Breast epithelium (tissue), 3 donors: Measurements from ENCODE around the gene MACROD2.

Source experiments
- CTCF ChIP-seq, 3 donors: fragments of 450-650 bp; IDR thresholded peaks; one replicate each; pipeline ENCODE4 v1.5.1; 2016 to 2017; ENCODE audit warnings: antibody characterized with exemption in 3 of 3, mild to moderate bottlenecking in 3 of 3, moderate library complexity in 3 of 3
- POLR2A ChIP-seq: fragments of 450-650 bp; IDR thresholded peaks from one replicate; pipeline ENCODE4 v1.6.1; 2016; ENCODE audit warnings: antibody characterized with exemption, mild to moderate bottlenecking, moderate library complexity
- POLR2AphosphoS5 ChIP-seq, 3 donors: sonication (generic); formaldehyde crosslinking; IDR thresholded peaks; one replicate each; pipeline ENCODE4 v1.6.1; 2017; ENCODE audit warnings: antibody characterized with exemption in 3 of 3

- TF ChIP-seq POLR2A (no peak), POLR2AphosphoS5 (IDR thresholded peaks at IDR 0.05) (no peak), CTCF (IDR thresholded peaks at IDR 0.05) (no peak)
Measured at GRCh38 chr20:13960525-13960924, 34.8 kb upstream of the MACROD2 start.
